ENCODE results near the gene DACH1. TPM values are rescaled to one million over a fixed set of nuclear protein-coding genes. Genes with fewer than 3 reads are reported as not detected.

The DACH1 gene
- total RNA-seq, 1 experiment from 2014 or later = 1.2 TPM

- intact Hi-C loops (cut with micrococcal nuclease; ENCODE audit: unreplicated experiment) = no loop called here
- no peaks in the 10 kb centered on the region for H3K4me1 ChIP-seq
- BruUV-seq (replicated peaks) = no TSS peak
- TF ChIP-seq, protein P1, sequence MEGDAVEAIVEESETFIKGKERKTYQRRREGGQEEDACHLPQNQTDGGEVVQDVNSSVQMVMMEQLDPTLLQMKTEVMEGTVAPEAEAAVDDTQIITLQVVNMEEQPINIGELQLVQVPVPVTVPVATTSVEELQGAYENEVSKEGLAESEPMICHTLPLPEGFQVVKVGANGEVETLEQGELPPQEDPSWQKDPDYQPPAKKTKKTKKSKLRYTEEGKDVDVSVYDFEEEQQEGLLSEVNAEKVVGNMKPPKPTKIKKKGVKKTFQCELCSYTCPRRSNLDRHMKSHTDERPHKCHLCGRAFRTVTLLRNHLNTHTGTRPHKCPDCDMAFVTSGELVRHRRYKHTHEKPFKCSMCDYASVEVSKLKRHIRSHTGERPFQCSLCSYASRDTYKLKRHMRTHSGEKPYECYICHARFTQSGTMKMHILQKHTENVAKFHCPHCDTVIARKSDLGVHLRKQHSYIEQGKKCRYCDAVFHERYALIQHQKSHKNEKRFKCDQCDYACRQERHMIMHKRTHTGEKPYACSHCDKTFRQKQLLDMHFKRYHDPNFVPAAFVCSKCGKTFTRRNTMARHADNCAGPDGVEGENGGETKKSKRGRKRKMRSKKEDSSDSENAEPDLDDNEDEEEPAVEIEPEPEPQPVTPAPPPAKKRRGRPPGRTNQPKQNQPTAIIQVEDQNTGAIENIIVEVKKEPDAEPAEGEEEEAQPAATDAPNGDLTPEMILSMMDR (IDR thresholded peaks at IDR 0.05; ENCODE audit: insufficient read depth in 1 of 2, low read depth in 1 of 2, low read length in 1 of 2, severe bottlenecking in 1 of 2, unreplicated experiment in 1 of 2) = no peak
- H3K9me3 ChIP-seq = no peaks in the 10 kb centered on the region
- H3K4me3 ChIP-seq (ENCODE audit: low read depth, low read length) = no peak overlapping the region
- CTCF ChIA-PET = no interaction called here
- Mint-ChIP-seq H3K4me1 (ENCODE audit: low read depth, unreplicated experiment) (no peaks in the 10 kb centered on the region), H3K4me3 (ENCODE audit: unreplicated experiment) (no peak overlapping the region), H3K36me3 (ENCODE audit: insufficient read depth, unreplicated experiment) (no peaks in the 10 kb centered on the region), H3K27me3 (ENCODE audit: insufficient read depth, unreplicated experiment) (peaks cover 3% of the 10 kb centered on the region), H3K9me3 (ENCODE audit: unreplicated experiment) (no peaks in the 10 kb centered on the region), H3K27ac (ENCODE audit: unreplicated experiment) (no peak overlapping the region)
- no peaks in the 10 kb centered on the region for H3K36me3 ChIP-seq (ENCODE audit: control insufficient read depth, insufficient read depth, low read length)
- DNase-seq = no peak
- POLR2A ChIA-PET = no interaction called here
- no peaks in the 10 kb centered on the region for H3K27me3 ChIP-seq (replicated peaks; ENCODE audit: control insufficient read depth, insufficient read depth, low read length)
Measured at GRCh38 chr13:71828564-71828963, 38.4 kb downstream of the DACH1 start.

DNA sequence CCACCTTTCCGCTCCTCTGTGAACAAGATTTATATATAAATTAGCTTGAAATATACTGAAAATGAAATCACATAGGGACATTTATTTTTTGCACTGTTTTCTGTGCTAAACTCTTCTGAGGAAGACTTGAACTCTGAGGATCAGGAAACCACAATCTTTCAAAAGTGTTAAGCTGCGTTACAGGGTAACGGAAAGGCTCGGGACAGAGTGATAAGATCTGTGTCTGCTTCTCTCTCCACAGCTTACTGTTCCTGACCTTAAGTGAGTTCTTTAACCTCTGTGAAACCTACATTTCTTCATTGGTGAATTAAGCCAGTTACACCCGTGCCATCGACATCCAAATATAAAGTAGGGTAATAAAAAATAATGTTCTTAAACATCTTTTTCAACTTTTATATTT, 38.9 kb downstream of the DACH1 start:
- H3K4me3 Mint-ChIP-seq (ENCODE audit: unreplicated experiment) = no peak overlapping the region
- intact Hi-C loops (cut with micrococcal nuclease; ENCODE audit: unreplicated experiment) = no loop called here

DNA sequence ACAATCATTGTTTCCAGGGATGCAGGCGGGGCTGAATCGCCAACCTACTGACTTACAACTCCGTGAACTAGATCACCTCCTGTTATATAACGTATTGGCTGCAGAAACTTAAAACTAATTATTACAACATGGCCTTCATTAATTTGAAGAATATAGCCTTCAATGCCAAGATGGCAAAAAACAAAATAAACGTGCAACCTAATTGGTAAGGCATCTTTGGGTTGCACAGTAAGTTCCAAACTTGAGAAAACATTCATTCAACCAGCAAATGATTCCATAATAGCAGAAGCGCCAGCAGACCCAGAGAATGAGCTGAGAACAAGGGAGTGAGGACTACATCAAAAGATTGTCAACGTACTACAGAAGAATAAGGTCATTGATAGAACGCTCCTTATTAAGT, 39.8 kb downstream of the DACH1 start:
- Mint-ChIP-seq H3K27ac (ENCODE audit: unreplicated experiment) (no peak overlapping the region), H3K27me3 (ENCODE audit: insufficient read depth, unreplicated experiment) (peaks cover 3% of the 10 kb centered on the region), H3K9me3 (ENCODE audit: unreplicated experiment) (no peaks in the 10 kb centered on the region), H3K4me3 (ENCODE audit: unreplicated experiment) (no peak overlapping the region), H3K4me1 (ENCODE audit: low read depth, unreplicated experiment) (no peaks in the 10 kb centered on the region), H3K36me3 (ENCODE audit: insufficient read depth, unreplicated experiment) (no peaks in the 10 kb centered on the region)
- POLR2A ChIA-PET = no interaction called here
- Histone ChIP-seq H3K36me3 (ENCODE audit: control insufficient read depth, insufficient read depth, low read length) (no peaks in the 10 kb centered on the region), H3K4me1 (no peaks in the 10 kb centered on the region), H3K27me3 (replicated peaks; ENCODE audit: control insufficient read depth, insufficient read depth, low read length) (no peaks in the 10 kb centered on the region), H3K4me3 (ENCODE audit: low read depth, low read length) (no peak overlapping the region), H3K9me3 (no peaks in the 10 kb centered on the region)
- TF ChIP-seq, protein P1 (IDR thresholded peaks at IDR 0.05; ENCODE audit: insufficient read depth in 1 of 2, low read depth in 1 of 2, low read length in 1 of 2, severe bottlenecking in 1 of 2, unreplicated experiment in 1 of 2) = no peak
- no peak for DNase-seq
- BruUV-seq (replicated peaks) = no TSS peak
- intact Hi-C loops (cut with micrococcal nuclease; ENCODE audit: unreplicated experiment) = no loop called here
- CTCF ChIA-PET = no interaction called here

More for the DNA sequence above, 38.9 kb downstream of the DACH1 start:
- Histone ChIP-seq H3K27me3 (replicated peaks; ENCODE audit: control insufficient read depth, insufficient read depth, low read length) (no peaks in the 10 kb centered on the region), H3K4me1 (no peaks in the 10 kb centered on the region), H3K4me3 (ENCODE audit: low read depth, low read length) (no peak overlapping the region), H3K9me3 (no peaks in the 10 kb centered on the region), H3K36me3 (ENCODE audit: control insufficient read depth, insufficient read depth, low read length) (no peaks in the 10 kb centered on the region)
- BruUV-seq (replicated peaks) = no TSS peak
- CTCF ChIA-PET = no interaction called here
- POLR2A ChIA-PET = no interaction called here
- no peaks in the 10 kb centered on the region for H3K9me3 Mint-ChIP-seq (ENCODE audit: unreplicated experiment)
- no peak for DNase-seq
- H3K4me1 Mint-ChIP-seq (ENCODE audit: low read depth, unreplicated experiment) = no peaks in the 10 kb centered on the region
- TF ChIP-seq, protein P1 (IDR thresholded peaks at IDR 0.05; ENCODE audit: insufficient read depth in 1 of 2, low read depth in 1 of 2, low read length in 1 of 2, severe bottlenecking in 1 of 2, unreplicated experiment in 1 of 2) = no peak
- no peaks in the 10 kb centered on the region for H3K36me3 Mint-ChIP-seq (ENCODE audit: insufficient read depth, unreplicated experiment)
- H3K27me3 Mint-ChIP-seq (ENCODE audit: insufficient read depth, unreplicated experiment) = peaks cover 3% of the 10 kb centered on the region
- no peak overlapping the region for H3K27ac Mint-ChIP-seq (ENCODE audit: unreplicated experiment)

All from Caco-2 (cell line).